ENCODE measurements around the gene MPIG6B. TPM values are rescaled to one million over a fixed set of nuclear protein-coding genes. Genes with fewer than 3 reads are reported as not detected.

Gene MPIG6B
- total and polyA plus RNA-seq, 4 donors: 0.84 to 0.96 TPM; not detected in 2

GRCh38 chr6:31744422-31744821, 21.2 kb downstream of the MPIG6B start:
- intact Hi-C loops (cut with DNase I): no loop called here
- H3K9me3 ChIP-seq (ENCODE audit: control insufficient read depth, low read length): no peaks in the 10 kb centered on the region
- 59 to 68% methylated on average over 1 of the region's 1 CpG for WGBS, 2 donors

GRCh38 chr6:31749301-31750036, 26.3 kb downstream of the MPIG6B start:
- 93 to 95% methylated on average over 8 of the region's 8 CpGs for WGBS, 2 donors

More at GRCh38 chr6:31744422-31744821, 21.2 kb downstream of the MPIG6B start:
- Histone ChIP-seq H3K27ac (ENCODE audit: low read depth in 1 of 2, low read length in 2 of 2) (no peak overlapping the region), H3K36me3 (ENCODE audit: control insufficient read depth in 1 of 2, insufficient read depth in 2 of 2, low read length in 1 of 2) (no peaks in the 10 kb centered on the region), H3K4me3 (ENCODE audit: low read length in 2 of 2) (no peak overlapping the region), H3K27me3 (ENCODE audit: control insufficient read depth in 1 of 2, insufficient read depth in 2 of 2, low read length in 1 of 2) (no peaks in the 10 kb centered on the region), H3K4me1 (ENCODE audit: control insufficient read depth in 1 of 2, insufficient read depth in 2 of 2, low read length in 2 of 2) (no peaks in the 10 kb centered on the region)
- DNase-seq: no peak
- ATAC-seq (ENCODE audit: low FRiP score): no peak

GRCh38 chr6:31750411-31751022, 27.3 kb downstream of the MPIG6B start:
- Histone ChIP-seq H3K9me3 (ENCODE audit: control insufficient read depth, low read length) (no peaks in the 10 kb centered on the region), H3K36me3 (ENCODE audit: control insufficient read depth in 1 of 2, insufficient read depth in 2 of 2, low read length in 1 of 2) (no peaks in the 10 kb centered on the region), H3K4me3 (ENCODE audit: low read length in 2 of 2) (no peak overlapping the region), H3K27me3 (ENCODE audit: control insufficient read depth in 1 of 2, insufficient read depth in 2 of 2, low read length in 1 of 2) (no peaks in the 10 kb centered on the region), H3K4me1 (ENCODE audit: control insufficient read depth in 1 of 2, insufficient read depth in 2 of 2, low read length in 2 of 2) (no peaks in the 10 kb centered on the region), H3K27ac (ENCODE audit: low read depth in 1 of 2, low read length in 2 of 2) (no peak overlapping the region)
- ATAC-seq (ENCODE audit: low FRiP score) (no peak), DNase-seq (no peak)
- intact Hi-C loops (cut with DNase I): no loop called here
- 83 to 86% methylated on average over 7 of the region's 7 CpGs for WGBS, 2 donors

More at GRCh38 chr6:31749301-31750036, 26.3 kb downstream of the MPIG6B start:
- no peaks in the 10 kb centered on the region for H3K4me1 ChIP-seq (ENCODE audit: control insufficient read depth in 1 of 2, insufficient read depth in 2 of 2, low read length in 2 of 2)
- H3K27ac ChIP-seq (ENCODE audit: low read depth in 1 of 2, low read length in 2 of 2): no peak overlapping the region
- no peak for ATAC-seq (ENCODE audit: low FRiP score)
- DNase-seq: no peak
- intact Hi-C loops (cut with DNase I): no loop called here
- H3K36me3 ChIP-seq (ENCODE audit: control insufficient read depth in 1 of 2, insufficient read depth in 2 of 2, low read length in 1 of 2): no peaks in the 10 kb centered on the region
- H3K9me3 ChIP-seq (ENCODE audit: control insufficient read depth, low read length): no peaks in the 10 kb centered on the region
- no peak overlapping the region for H3K4me3 ChIP-seq (ENCODE audit: low read length in 2 of 2)
- H3K27me3 ChIP-seq (ENCODE audit: control insufficient read depth in 1 of 2, insufficient read depth in 2 of 2, low read length in 1 of 2): no peaks in the 10 kb centered on the region

GRCh38 chr6:31752739-31753319, 29.7 kb downstream of the MPIG6B start:
- Histone ChIP-seq H3K27me3 (ENCODE audit: control insufficient read depth in 1 of 2, insufficient read depth in 2 of 2, low read length in 1 of 2) (no peaks in the 10 kb centered on the region), H3K4me1 (ENCODE audit: control insufficient read depth in 1 of 2, insufficient read depth in 2 of 2, low read length in 2 of 2) (no peaks in the 10 kb centered on the region), H3K36me3 (ENCODE audit: control insufficient read depth in 1 of 2, insufficient read depth in 2 of 2, low read length in 1 of 2) (no peaks in the 10 kb centered on the region), H3K27ac (ENCODE audit: low read depth in 1 of 2, low read length in 2 of 2) (no peak overlapping the region), H3K9me3 (ENCODE audit: control insufficient read depth, low read length) (no peaks in the 10 kb centered on the region), H3K4me3 (ENCODE audit: low read length in 2 of 2) (no peak overlapping the region)
- intact Hi-C loops (cut with DNase I): no loop called here
- DNase-seq: no peak
- WGBS, 2 donors: 50 to 58% methylated on average over 8 of the region's 8 CpGs
- no peak for ATAC-seq (ENCODE audit: low FRiP score)

DNA sequence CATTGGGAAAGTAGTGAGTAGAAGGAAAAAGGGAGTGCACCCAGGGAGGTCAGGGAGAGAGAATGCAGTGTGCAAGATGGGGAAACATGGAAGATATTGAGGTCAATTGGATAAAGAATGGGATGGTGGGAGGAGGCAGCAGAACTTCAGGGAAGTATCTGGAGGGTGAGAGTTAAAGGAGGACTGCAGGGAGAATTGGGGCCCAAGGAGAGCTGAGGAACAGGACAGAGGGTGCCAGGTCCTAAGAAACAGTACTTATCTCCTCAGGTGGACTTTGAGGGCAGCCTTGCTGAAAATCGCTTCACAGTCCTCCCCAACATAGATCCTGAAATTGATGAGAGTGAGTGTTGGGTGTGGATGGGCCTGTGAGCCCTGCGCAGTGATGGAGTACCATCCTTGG, 35.1 kb downstream of the MPIG6B start:
- H3K36me3 ChIP-seq (ENCODE audit: control insufficient read depth in 1 of 2, insufficient read depth in 2 of 2, low read length in 1 of 2): no peaks in the 10 kb centered on the region
- intact Hi-C loops (cut with DNase I): no loop called here
- WGBS, 2 donors: 98 to 100% methylated on average over 2 of the region's 2 CpGs
- no peak overlapping the region for H3K27ac ChIP-seq (ENCODE audit: low read depth in 1 of 2, low read length in 2 of 2)
- DNase-seq: no peak
- ATAC-seq (ENCODE audit: low FRiP score): no peak
- no peaks in the 10 kb centered on the region for H3K9me3 ChIP-seq (ENCODE audit: control insufficient read depth, low read length)
- H3K27me3 ChIP-seq (ENCODE audit: control insufficient read depth in 1 of 2, insufficient read depth in 2 of 2, low read length in 1 of 2): no peaks in the 10 kb centered on the region
- no peak overlapping the region for H3K4me3 ChIP-seq (ENCODE audit: low read length in 2 of 2)
- H3K4me1 ChIP-seq (ENCODE audit: control insufficient read depth in 1 of 2, insufficient read depth in 2 of 2, low read length in 2 of 2): no peaks in the 10 kb centered on the region

DNA sequence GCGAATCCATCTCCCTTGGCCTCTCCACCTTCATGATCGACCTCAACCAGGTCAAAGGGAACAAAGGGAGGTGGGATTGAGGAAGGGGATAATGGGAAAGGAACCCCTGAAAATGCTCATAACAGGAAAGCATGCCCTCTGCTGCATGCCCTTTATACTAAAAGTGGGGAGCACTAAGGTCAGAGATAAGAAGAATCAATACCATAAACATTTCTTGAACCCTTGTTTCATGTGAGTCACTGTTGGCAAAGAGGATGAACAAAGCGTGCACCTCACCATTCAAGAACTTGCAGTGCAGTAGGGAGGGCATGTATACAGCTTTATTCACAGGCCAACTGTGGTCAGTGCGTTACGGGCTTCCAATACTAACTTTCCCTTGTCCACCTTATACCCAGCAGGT, 37.6 kb downstream of the MPIG6B start:
- DNase-seq (no peak), ATAC-seq (ENCODE audit: low FRiP score) (no peak)
- no peaks in the 10 kb centered on the region for H3K36me3 ChIP-seq (ENCODE audit: control insufficient read depth in 1 of 2, insufficient read depth in 2 of 2, low read length in 1 of 2)
- no peak overlapping the region for H3K27ac ChIP-seq (ENCODE audit: low read depth in 1 of 2, low read length in 2 of 2)
- H3K27me3 ChIP-seq (ENCODE audit: control insufficient read depth in 1 of 2, insufficient read depth in 2 of 2, low read length in 1 of 2): no peaks in the 10 kb centered on the region
- intact Hi-C loops (cut with DNase I): no loop called here
- 86 to 88% methylated on average over 5 of the region's 5 CpGs for WGBS, 2 donors
- H3K9me3 ChIP-seq (ENCODE audit: control insufficient read depth, low read length): no peaks in the 10 kb centered on the region
- H3K4me3 ChIP-seq (ENCODE audit: low read length in 2 of 2): no peak overlapping the region
- H3K4me1 ChIP-seq (ENCODE audit: control insufficient read depth in 1 of 2, insufficient read depth in 2 of 2, low read length in 2 of 2): no peaks in the 10 kb centered on the region

GRCh38 chr6:31761343-31761742, 38.2 kb downstream of the MPIG6B start:
- 96% methylated on average over 8 of the region's 8 CpGs for WGBS, 2 donors
- no peak overlapping the region for H3K4me3 ChIP-seq (ENCODE audit: low read length in 2 of 2)
- H3K9me3 ChIP-seq (ENCODE audit: control insufficient read depth, low read length): no peaks in the 10 kb centered on the region

DNA sequence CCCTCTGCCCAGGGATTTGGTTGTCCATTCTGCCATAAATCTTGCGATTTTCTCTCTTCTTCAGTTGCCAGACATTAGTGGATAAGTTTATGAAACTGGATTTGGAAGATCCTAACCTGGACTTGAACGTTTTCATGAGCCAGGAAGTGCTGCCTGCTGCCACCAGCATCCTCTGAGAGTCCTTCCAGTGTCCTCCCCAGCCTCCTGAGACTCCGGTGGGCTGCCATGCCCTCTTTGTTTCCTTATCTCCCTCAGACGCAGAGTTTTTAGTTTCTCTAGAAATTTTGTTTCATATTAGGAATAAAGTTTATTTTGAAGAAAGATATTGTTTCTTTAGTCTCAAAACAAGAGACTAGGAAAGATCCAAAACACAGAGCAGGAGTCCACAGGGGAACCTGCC, 39.2 kb downstream of the MPIG6B start, which contains the start of gene SAPCD1:
Gene SAPCD1 (plus strand): TSS at position 301 of the 400 bp plus-strand sequence. CDS start 399 bp downstream, outside the sequence.
- H3K27ac ChIP-seq (ENCODE audit: low read depth in 1 of 2, low read length in 2 of 2): no peak within 1 kb of the TSS
- intact Hi-C loops (cut with DNase I): no loop called here

More at GRCh38 chr6:31761343-31761742, 38.2 kb downstream of the MPIG6B start:
- Histone ChIP-seq H3K27me3 (ENCODE audit: control insufficient read depth in 1 of 2, insufficient read depth in 2 of 2, low read length in 1 of 2) (no peaks in the 10 kb centered on the region), H3K36me3 (ENCODE audit: control insufficient read depth in 1 of 2, insufficient read depth in 2 of 2, low read length in 1 of 2) (no peaks in the 10 kb centered on the region), H3K4me1 (ENCODE audit: control insufficient read depth in 1 of 2, insufficient read depth in 2 of 2, low read length in 2 of 2) (no peaks in the 10 kb centered on the region), H3K27ac (ENCODE audit: low read depth in 1 of 2, low read length in 2 of 2) (no peak overlapping the region)
- intact Hi-C loops (cut with DNase I): no loop called here
- DNase-seq: no peak
- no peak for ATAC-seq (ENCODE audit: low FRiP score)

More for the DNA sequence above, 39.2 kb downstream of the MPIG6B start, which contains the start of gene SAPCD1:
- no peak for DNase-seq
- H3K4me3 ChIP-seq (ENCODE audit: low read length in 2 of 2): no peak within 1 kb of the TSS
- no peaks in the 10 kb centered on the region for H3K36me3 ChIP-seq (ENCODE audit: control insufficient read depth in 1 of 2, insufficient read depth in 2 of 2, low read length in 1 of 2)
- H3K27me3 ChIP-seq (ENCODE audit: control insufficient read depth in 1 of 2, insufficient read depth in 2 of 2, low read length in 1 of 2): no peaks in the 10 kb centered on the region
- 83 to 86% methylated on average over 4 of the region's 4 CpGs for WGBS, 2 donors
- no peaks in the 10 kb centered on the region for H3K9me3 ChIP-seq (ENCODE audit: control insufficient read depth, low read length)
- H3K4me1 ChIP-seq (ENCODE audit: control insufficient read depth in 1 of 2, insufficient read depth in 2 of 2, low read length in 2 of 2): no peaks in the 10 kb centered on the region
- ATAC-seq (ENCODE audit: low FRiP score): no peak
